BJ (cell line): ENCODE results near the gene SUV39H1. TPM values are rescaled to one million over a fixed set of nuclear protein-coding genes. Genes with fewer than 3 reads are reported as not detected.
"Not testable (repeated sequence)": the region's sequence is repeated elsewhere in the genome, so short reads cannot be mapped to it uniquely, and the experiment has no call there.

Experiments used
- CTCF ChIA-PET: fragments of 350-600 bp; formaldehyde crosslinking; extraction: SDS; loops from one replicate; lab custom pipeline; 2021; ENCODE audit warnings: antibody characterized with exemption, inconsistent platforms; lab: Yijun Ruan, JAX
- POLR2A ChIA-PET: fragments of 300-600 bp; sonication (Branson Sonifier 250); formaldehyde crosslinking; extraction: SDS; loops from one replicate; lab custom pipeline; 2021; ENCODE audit warnings: antibody characterized with exemption; lab: Charles Lee
- DNase-seq: peaks from one replicate; pipeline ENCODE4 v3.0.0-alpha.2; 2011; ENCODE audit warnings: low read depth
- H3K27me3 ChIP-seq: 2 replicates; pipeline ENCODE4 v1.6.0; 2011; ENCODE audit warnings: low read length; ENCODE audit not compliant: control insufficient read depth, insufficient read depth
- H3K36me3 ChIP-seq: 2 replicates; pipeline ENCODE4 v1.5.1; 2011; ENCODE audit warnings: low read length; ENCODE audit not compliant: control insufficient read depth, insufficient read depth
- H3K4me3 ChIP-seq: 2 replicates; pipeline ENCODE4 v1.5.1; 2011; ENCODE audit warnings: low read depth, mild to moderate bottlenecking, control low read depth, low read length
- CTCF ChIP-seq: IDR thresholded peaks from 2 replicates; pipeline ENCODE4 v1.5.1; 2011; ENCODE audit warnings: low read depth, mild to moderate bottlenecking, control low read depth, inconsistent platforms, low read length, moderate library complexity; ENCODE audit not compliant: insufficient read depth
- polyA plus RNA-seq: library from polyadenylated mRNA; depleted of rRNA; stranded (reverse); fragments of >200 nt; gene quantifications from 2 replicates; pipeline ENCODE4 v1.2.3, GENCODE V29; 2011

The SUV39H1 gene
- polyA plus RNA-seq, 1 experiment = 9.7 TPM

GRCh38 chrX:48683411-48683982, 13.0 kb upstream of the SUV39H1 start, which contains the start of gene WAS:
WAS (plus strand) TSS chrX:48683799; CDS start chrX:48683854, 55 bp downstream.
- POLR2A ChIA-PET = no interaction called here
- TF ChIP-seq CTCF = no peak
- no peaks in the 10 kb centered on the region for H3K36me3 ChIP-seq
- H3K27me3 ChIP-seq = no peaks in the 10 kb centered on the region
- CTCF ChIA-PET = no interaction called here
- H3K4me3 ChIP-seq = no peak within 1 kb of the TSS
- no peak for DNase-seq

GRCh38 chrX:48684134-48684533, 12.4 kb upstream of the SUV39H1 start:
- H3K36me3 ChIP-seq = no peaks in the 10 kb centered on the region
- H3K27me3 ChIP-seq = no peaks in the 10 kb centered on the region
- CTCF ChIA-PET = no interaction called here
- H3K4me3 ChIP-seq = no peak overlapping the region
- no peak for TF ChIP-seq CTCF
- DNase-seq = no peak
- POLR2A ChIA-PET = no interaction called here

- H3K36me3 ChIP-seq = no peaks in the 10 kb centered on the region
- no peak overlapping the region for H3K4me3 ChIP-seq
- no peaks in the 10 kb centered on the region for H3K27me3 ChIP-seq
- no peak for DNase-seq
- no peak for TF ChIP-seq CTCF
- CTCF ChIA-PET = no interaction called here
- POLR2A ChIA-PET = no interaction called here
These were observed 11.1 kb upstream of the SUV39H1 start for GRCh38 chrX:48685416-48685815.

- CTCF ChIA-PET = no interaction called here
- no peak for DNase-seq
- Histone ChIP-seq H3K4me3 (no peak overlapping the region), H3K27me3 (no peaks in the 10 kb centered on the region), H3K36me3 (no peaks in the 10 kb centered on the region)
- POLR2A ChIA-PET = no interaction called here
- no peak for TF ChIP-seq CTCF
These were observed 7.9 kb upstream of the SUV39H1 start for GRCh38 chrX:48688531-48689150.

GRCh38 chrX:48689208-48689920, 7.2 kb upstream of the SUV39H1 start:
- Histone ChIP-seq H3K27me3 (no peaks in the 10 kb centered on the region), H3K4me3 (no peak overlapping the region), H3K36me3 (no peaks in the 10 kb centered on the region)
- no peak for DNase-seq
- TF ChIP-seq CTCF = no peak
- ChIA-PET CTCF (no interaction called here), POLR2A (no interaction called here)

GRCh38 chrX:48691746-48692145, 4.8 kb upstream of the SUV39H1 start:
- CTCF ChIA-PET, POLR2A ChIA-PET: not testable (repeated sequence)

More at GRCh38 chrX:48691746-48692145, 4.8 kb upstream of the SUV39H1 start:
- not testable (repeated sequence) for H3K27me3 ChIP-seq, H3K36me3 ChIP-seq, H3K4me3 ChIP-seq, DNase-seq
